ENCODE results near the gene TARBP2.

Gene TARBP2

GRCh38 chr12:53500142-53500775, 824 bp upstream of the TARBP2 start:
- no peak overlapping the region for H2BK15ac ChIP-seq (replicated peaks; ENCODE audit: low read depth)
- no peaks in the 10 kb centered on the region for H3K36me3 ChIP-seq (ENCODE audit: control insufficient read depth, insufficient read depth, low read length)
- peak overlapping the region; percentile 15 for H3K18ac ChIP-seq (ENCODE audit: low read length)
- no peak overlapping the region for H2BK120ac ChIP-seq (ENCODE audit: low read depth, low read length)
- no CpG with 5 or more reads among the region's 17 CpGs for WGBS (ENCODE audit: extremely low coverage, insufficient coverage, low lambda C conversion rate)
- H3K56ac ChIP-seq (ENCODE audit: low read length) = peak overlapping the region; percentile 90
- H3K4me2 ChIP-seq (ENCODE audit: low read length) = peak overlapping the region; percentile 87
- no peak overlapping the region for H3K23ac ChIP-seq (ENCODE audit: low read length)
- no peak for DNase-seq
- H3K4ac ChIP-seq (ENCODE audit: low read depth, low read length) = no peak overlapping the region
- H3K27me3 ChIP-seq (ENCODE audit: insufficient read depth, low read length, poor library complexity) = no peaks in the 10 kb centered on the region
- H3K9ac ChIP-seq (ENCODE audit: low read length) = peak overlapping the region; percentile 61
- peaks cover 9% of the 10 kb centered on the region for H3K79me1 ChIP-seq (ENCODE audit: low read length)
- H3K27ac ChIP-seq (ENCODE audit: low read depth, low read length) = peak overlapping the region; percentile 57
- H3K4me3 ChIP-seq (ENCODE audit: low read length) = no peak overlapping the region
- no peak overlapping the region for H2AK5ac ChIP-seq (ENCODE audit: low read length)
- H4K8ac ChIP-seq (ENCODE audit: low read depth, low read length) = no peak overlapping the region
- H4K5ac ChIP-seq (ENCODE audit: low read length) = no peak overlapping the region
- H2BK5ac ChIP-seq (ENCODE audit: low read length) = no peak overlapping the region
- H3K79me2 ChIP-seq (ENCODE audit: control insufficient read depth, insufficient read depth, low read length) = peaks cover 7% of the 10 kb centered on the region
- H3K4me1 ChIP-seq (ENCODE audit: control insufficient read depth, low read depth, low read length) = peaks cover 13% of the 10 kb centered on the region

- no CpG with 5 or more reads among the region's 10 CpGs for WGBS (ENCODE audit: extremely low coverage, insufficient coverage, low lambda C conversion rate)
- Histone ChIP-seq H2AK5ac (ENCODE audit: low read length) (peak overlapping the region; percentile 7), H2BK15ac (replicated peaks; ENCODE audit: low read depth) (no peak overlapping the region), H2BK120ac (ENCODE audit: low read depth, low read length) (no peak overlapping the region), H3K4me3 (ENCODE audit: low read length) (peak overlapping the region; percentile 54), H3K27me3 (ENCODE audit: insufficient read depth, low read length, poor library complexity) (no peaks in the 10 kb centered on the region), H3K9ac (ENCODE audit: low read length) (peak overlapping the region; percentile 93), H3K23ac (ENCODE audit: low read length) (peak overlapping the region; percentile 87), H3K4ac (ENCODE audit: low read depth, low read length) (peak overlapping the region; percentile 74), H3K27ac (ENCODE audit: low read depth, low read length) (peak overlapping the region; percentile 85), H3K79me1 (ENCODE audit: low read length) (peaks cover 9% of the 10 kb centered on the region), H3K56ac (ENCODE audit: low read length) (peak overlapping the region; percentile 99), H3K36me3 (ENCODE audit: control insufficient read depth, insufficient read depth, low read length) (no peaks in the 10 kb centered on the region), H4K5ac (ENCODE audit: low read length) (peak overlapping the region; percentile 2), H3K18ac (ENCODE audit: low read length) (peak overlapping the region; percentile 89), H4K8ac (ENCODE audit: low read depth, low read length) (peak overlapping the region; percentile 41), H3K79me2 (ENCODE audit: control insufficient read depth, insufficient read depth, low read length) (peaks cover 7% of the 10 kb centered on the region), H3K4me2 (ENCODE audit: low read length) (peak overlapping the region; percentile 93), H2BK5ac (ENCODE audit: low read length) (peak overlapping the region; percentile 65), H3K4me1 (ENCODE audit: control insufficient read depth, low read depth, low read length) (peaks cover 10% of the 10 kb centered on the region)
- DNase-seq = no peak
Measured at GRCh38 chr12:53501615-53502181, 615 bp downstream of the TARBP2 start.

DNA sequence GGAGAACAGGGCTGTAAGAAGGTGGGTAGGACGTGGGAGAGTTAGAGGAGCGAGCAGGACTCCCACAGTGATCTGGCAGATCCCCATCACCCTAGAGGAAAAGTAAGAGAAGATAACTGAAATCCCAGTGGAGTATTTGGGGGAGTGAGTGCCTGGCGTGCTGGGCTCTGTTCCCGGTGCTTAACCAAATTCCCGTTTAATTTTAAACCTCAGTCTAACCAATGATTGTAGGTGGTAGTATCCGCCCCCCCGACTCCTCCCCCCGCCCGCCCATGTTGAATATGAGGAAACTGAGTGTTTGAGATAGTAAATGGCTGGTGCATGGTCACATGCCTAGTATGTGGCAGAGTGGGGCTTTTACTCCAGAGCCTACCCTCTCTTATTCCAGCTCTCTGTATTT, 1.2 kb downstream of the TARBP2 start:
- no peak overlapping the region for H3K4me3 ChIP-seq (ENCODE audit: low read length)
- H2BK15ac ChIP-seq (replicated peaks; ENCODE audit: low read depth) = no peak overlapping the region
- H3K23ac ChIP-seq (ENCODE audit: low read length) = no peak overlapping the region
- no peak overlapping the region for H3K27ac ChIP-seq (ENCODE audit: low read depth, low read length)
- H3K56ac ChIP-seq (ENCODE audit: low read length) = peak overlapping the region; percentile 99
- H3K79me2 ChIP-seq (ENCODE audit: control insufficient read depth, insufficient read depth, low read length) = peaks cover 7% of the 10 kb centered on the region
- H2BK120ac ChIP-seq (ENCODE audit: low read depth, low read length) = no peak overlapping the region
- H2AK5ac ChIP-seq (ENCODE audit: low read length) = no peak overlapping the region
- no peaks in the 10 kb centered on the region for H3K27me3 ChIP-seq (ENCODE audit: insufficient read depth, low read length, poor library complexity)
- H4K5ac ChIP-seq (ENCODE audit: low read length) = no peak overlapping the region
- H4K8ac ChIP-seq (ENCODE audit: low read depth, low read length) = no peak overlapping the region
- DNase-seq = no peak
- H3K36me3 ChIP-seq (ENCODE audit: control insufficient read depth, insufficient read depth, low read length) = no peaks in the 10 kb centered on the region
- no CpG with 5 or more reads among the region's 9 CpGs for WGBS (ENCODE audit: extremely low coverage, insufficient coverage, low lambda C conversion rate)
- peak overlapping the region; percentile 93 for H3K9ac ChIP-seq (ENCODE audit: low read length)
- no peak overlapping the region for H3K4ac ChIP-seq (ENCODE audit: low read depth, low read length)
- H3K4me1 ChIP-seq (ENCODE audit: control insufficient read depth, low read depth, low read length) = peaks cover 10% of the 10 kb centered on the region
- H2BK5ac ChIP-seq (ENCODE audit: low read length) = no peak overlapping the region
- H3K79me1 ChIP-seq (ENCODE audit: low read length) = peaks cover 9% of the 10 kb centered on the region
- no peak overlapping the region for H3K4me2 ChIP-seq (ENCODE audit: low read length)
- H3K18ac ChIP-seq (ENCODE audit: low read length) = no peak overlapping the region

GRCh38 chr12:53502983-53503728, 2.1 kb downstream of the TARBP2 start:
- Histone ChIP-seq H3K23ac (ENCODE audit: low read length) (no peak overlapping the region), H4K8ac (ENCODE audit: low read depth, low read length) (no peak overlapping the region), H3K9ac (ENCODE audit: low read length) (no peak overlapping the region), H3K79me1 (ENCODE audit: low read length) (peaks cover 9% of the 10 kb centered on the region), H3K18ac (ENCODE audit: low read length) (no peak overlapping the region), H3K36me3 (ENCODE audit: control insufficient read depth, insufficient read depth, low read length) (no peaks in the 10 kb centered on the region), H2BK15ac (replicated peaks; ENCODE audit: low read depth) (no peak overlapping the region), H2BK5ac (ENCODE audit: low read length) (no peak overlapping the region), H3K4me2 (ENCODE audit: low read length) (no peak overlapping the region), H3K27ac (ENCODE audit: low read depth, low read length) (no peak overlapping the region), H2AK5ac (ENCODE audit: low read length) (no peak overlapping the region), H4K5ac (ENCODE audit: low read length) (no peak overlapping the region), H3K4ac (ENCODE audit: low read depth, low read length) (no peak overlapping the region), H3K79me2 (ENCODE audit: control insufficient read depth, insufficient read depth, low read length) (peaks cover 7% of the 10 kb centered on the region), H3K4me1 (ENCODE audit: control insufficient read depth, low read depth, low read length) (peaks cover 10% of the 10 kb centered on the region), H3K56ac (ENCODE audit: low read length) (no peak overlapping the region), H3K27me3 (ENCODE audit: insufficient read depth, low read length, poor library complexity) (no peaks in the 10 kb centered on the region), H3K4me3 (ENCODE audit: low read length) (no peak overlapping the region), H2BK120ac (ENCODE audit: low read depth, low read length) (no peak overlapping the region)
- no CpG with 5 or more reads among the region's 10 CpGs for WGBS (ENCODE audit: extremely low coverage, insufficient coverage, low lambda C conversion rate)
- no peak for DNase-seq

GRCh38 chr12:53504004-53504920, 3.2 kb downstream of the TARBP2 start:
- Histone ChIP-seq H3K36me3 (ENCODE audit: control insufficient read depth, insufficient read depth, low read length) (no peaks in the 10 kb centered on the region), H2BK120ac (ENCODE audit: low read depth, low read length) (no peak overlapping the region), H3K18ac (ENCODE audit: low read length) (no peak overlapping the region), H3K4me2 (ENCODE audit: low read length) (no peak overlapping the region), H2BK15ac (replicated peaks; ENCODE audit: low read depth) (no peak overlapping the region), H2AK5ac (ENCODE audit: low read length) (no peak overlapping the region), H3K79me2 (ENCODE audit: control insufficient read depth, insufficient read depth, low read length) (peaks cover 7% of the 10 kb centered on the region), H3K4me3 (ENCODE audit: low read length) (no peak overlapping the region), H3K4me1 (ENCODE audit: control insufficient read depth, low read depth, low read length) (peaks cover 8% of the 10 kb centered on the region), H4K5ac (ENCODE audit: low read length) (no peak overlapping the region), H3K79me1 (ENCODE audit: low read length) (peaks cover 9% of the 10 kb centered on the region), H3K23ac (ENCODE audit: low read length) (no peak overlapping the region), H3K9ac (ENCODE audit: low read length) (no peak overlapping the region), H3K56ac (ENCODE audit: low read length) (no peak overlapping the region), H4K8ac (ENCODE audit: low read depth, low read length) (no peak overlapping the region), H3K4ac (ENCODE audit: low read depth, low read length) (no peak overlapping the region), H3K27me3 (ENCODE audit: insufficient read depth, low read length, poor library complexity) (no peaks in the 10 kb centered on the region), H2BK5ac (ENCODE audit: low read length) (no peak overlapping the region), H3K27ac (ENCODE audit: low read depth, low read length) (no peak overlapping the region)
- no peak for DNase-seq
- WGBS (ENCODE audit: extremely low coverage, insufficient coverage, low lambda C conversion rate) = no CpG with 5 or more reads among the region's 14 CpGs
